Neural cell (in vitro differentiated cells): ENCODE data around the gene VWF. TPM values are rescaled to one million over a fixed set of nuclear protein-coding genes. Genes with fewer than 3 reads are reported as not detected.

ENCODE experiments used
- H2AFZ ChIP-seq: fragments of 200-600, 300-800 bp; sonication (generic), shearing (Covaris generic); 2 replicates; pipeline ENCODE4 v1.6.0; 2014; ENCODE audit warnings: low read depth, mild to moderate bottlenecking, antibody characterized with exemption, low read length, moderate library complexity
- H3F3A ChIP-seq: fragments of 200-600 bp; shearing (Covaris generic); 2 replicates; pipeline ENCODE4 v1.6.1; 2016; ENCODE audit warnings: mild to moderate bottlenecking, moderate library complexity, mixed read lengths, antibody characterized with exemption, low read length; ENCODE audit not compliant: insufficient read depth, poor library complexity, severe bottlenecking
- H3K27ac ChIP-seq: fragments of 200-600, 300-800 bp; sonication (generic), shearing (Covaris generic); 2 replicates; pipeline ENCODE4 v1.5.1; 2014; ENCODE audit warnings: mild to moderate bottlenecking, low read length, moderate library complexity
- H3K27me3 ChIP-seq: fragments of 300-800, 200-600 bp; sonication (generic), shearing (Covaris generic); 2 replicates; pipeline ENCODE4 v1.6.0; 2014; ENCODE audit warnings: mild to moderate bottlenecking, low read depth, low read length, moderate library complexity; ENCODE audit not compliant: insufficient read depth
- H3K36me3 ChIP-seq: fragments of 300-800, 200-600 bp; sonication (generic), shearing (Covaris generic); 2 replicates; pipeline ENCODE4 v1.5.1; 2014; ENCODE audit warnings: mild to moderate bottlenecking, antibody characterized with exemption, low read length, moderate library complexity; ENCODE audit not compliant: insufficient read depth
- H3K4me2 ChIP-seq: fragments of 300-800, 200-600 bp; sonication (generic), shearing (Covaris generic); 2 replicates; pipeline ENCODE4 v1.6.0; 2014; ENCODE audit warnings: mild to moderate bottlenecking, low read length
- H3K4me3 ChIP-seq: fragments of 300-800, 200-600 bp; sonication (generic), shearing (Covaris generic); 2 replicates; pipeline ENCODE4 v1.5.1; 2014; ENCODE audit warnings: mild to moderate bottlenecking, low read length, moderate library complexity
- H3K79me2 ChIP-seq: fragments of 200-600 bp; shearing (Covaris generic); replicated peaks from 2 replicates; pipeline ENCODE4 v1.6.0; 2014; ENCODE audit warnings: mild to moderate bottlenecking, low read length, moderate library complexity; ENCODE audit not compliant: insufficient read depth
- H3K9ac ChIP-seq: fragments of 300-800, 200-600 bp; sonication (generic), shearing (Covaris generic); 2 replicates; pipeline ENCODE4 v1.6.1; 2016; ENCODE audit warnings: mild to moderate bottlenecking, low read length, mixed read lengths
- H3K9me2 ChIP-seq: fragments of 200-600 bp; shearing (Covaris generic); 2 replicates; pipeline ENCODE4 v1.6.1; 2016; ENCODE audit warnings: mild to moderate bottlenecking, low read length, mixed read lengths; ENCODE audit not compliant: insufficient read depth
- H3K9me3 ChIP-seq: fragments of 200-600, 300-800 bp; sonication (generic), shearing (Covaris generic); 2 replicates; pipeline ENCODE4 v1.6.1; 2016; ENCODE audit warnings: mild to moderate bottlenecking, mixed run types, low read length, moderate library complexity, mixed read lengths
- H4K20me1 ChIP-seq: fragments of 200-600 bp; shearing (Covaris generic); 2 replicates; pipeline ENCODE4 v1.6.1; 2016; ENCODE audit warnings: mild to moderate bottlenecking, mixed run types; ENCODE audit not compliant: insufficient read depth
- CTCF ChIP-seq: fragments of 450-650 bp; IDR thresholded peaks from 2 replicates; pipeline ENCODE4 v1.5.1; 2014; ENCODE audit warnings: antibody characterized with exemption, mild to moderate bottlenecking, moderate library complexity; ENCODE audit not compliant: poor library complexity, severe bottlenecking
- EP300 ChIP-seq: fragments of 450-650 bp; conservative IDR thresholded peaks from 2 replicates; pipeline ENCODE4 v1.6.1; 2014; ENCODE audit warnings: antibody characterized with exemption, mild to moderate bottlenecking, moderate library complexity; ENCODE audit not compliant: poor library complexity, severe bottlenecking
- EZH2 ChIP-seq: fragments of 200-600, 300-800 bp; shearing (Covaris generic), sonication (generic); IDR thresholded peaks from 2 replicates; pipeline ENCODE4 v1.6.1; 2014; ENCODE audit warnings: antibody characterized with exemption, low read length, borderline replicate concordance, mild to moderate bottlenecking; ENCODE audit not compliant: insufficient read depth, poor library complexity, severe bottlenecking
- MXI1 ChIP-seq: fragments of 450-650 bp; conservative IDR thresholded peaks from 2 replicates; pipeline ENCODE4 v1.6.1; 2014; ENCODE audit warnings: antibody characterized with exemption, mild to moderate bottlenecking; ENCODE audit not compliant: poor library complexity, severe bottlenecking
- POLR2AphosphoS5 ChIP-seq: IDR thresholded peaks from 2 replicates; pipeline ENCODE4 v1.6.1; 2012
- RAD21 ChIP-seq: fragments of 450-650 bp; conservative IDR thresholded peaks from 2 replicates; pipeline ENCODE4 v1.6.1; 2014; ENCODE audit warnings: antibody characterized with exemption, mild to moderate bottlenecking, moderate library complexity
- REST ChIP-seq: IDR thresholded peaks from 2 replicates; pipeline ENCODE4 v1.6.1; 2012; ENCODE audit warnings: borderline replicate concordance
- SMC3 ChIP-seq: fragments of 450-650 bp; conservative IDR thresholded peaks from 2 replicates; pipeline ENCODE4 v1.6.1; 2014; ENCODE audit warnings: antibody characterized with exemption, mild to moderate bottlenecking, moderate library complexity; ENCODE audit not compliant: poor library complexity
- TAF1 ChIP-seq: IDR thresholded peaks from 2 replicates; pipeline ENCODE4 v1.6.1; 2012; ENCODE audit warnings: low read depth
- polyA plus RNA-seq: library from polyadenylated mRNA; depleted of rRNA; stranded (reverse); fragments of >200 nt; gene quantifications from 2 replicates; pipeline ENCODE4 v1.2.3, GENCODE V29; 2014

The VWF gene
- polyA plus RNA-seq, 1 donor from 2014 or later, result not detected

- no peaks in the 10 kb centered on the region for H3F3A ChIP-seq
- no peak overlapping the region for H3K9ac ChIP-seq
- no peaks in the 10 kb centered on the region for H4K20me1 ChIP-seq
- H3K4me2 ChIP-seq, result no peak overlapping the region
- H3K27me3 ChIP-seq, result no peaks in the 10 kb centered on the region
- no peak overlapping the region for H3K4me3 ChIP-seq
- H3K79me2 ChIP-seq, result no peaks in the 10 kb centered on the region
- H3K9me2 ChIP-seq, result no peaks in the 10 kb centered on the region
- H2AFZ ChIP-seq, result no peak overlapping the region
- H3K36me3 ChIP-seq, result no peaks in the 10 kb centered on the region
- TF ChIP-seq EZH2 (no peak), CTCF (no peak), EP300 (no peak), REST (no peak), TAF1 (no peak), SMC3 (no peak), MXI1 (no peak), POLR2AphosphoS5 (no peak)
- H3K9me3 ChIP-seq, result no peaks in the 10 kb centered on the region
- H3K27ac ChIP-seq, result no peak overlapping the region
These were observed 147.8 kb downstream of the VWF start for GRCh38 chr12:5976711-5977110.

- Histone ChIP-seq H2AFZ (no peak overlapping the region), H3K9me2 (no peaks in the 10 kb centered on the region), H3K27me3 (no peaks in the 10 kb centered on the region), H3F3A (no peaks in the 10 kb centered on the region), H3K36me3 (no peaks in the 10 kb centered on the region), H4K20me1 (no peaks in the 10 kb centered on the region), H3K4me3 (no peak overlapping the region), H3K27ac (no peak overlapping the region), H3K9me3 (no peaks in the 10 kb centered on the region), H3K4me2 (no peak overlapping the region), H3K79me2 (no peaks in the 10 kb centered on the region), H3K9ac (no peak overlapping the region)
- no peak for TF ChIP-seq REST
- TF ChIP-seq EZH2, result no peak
- no peak for TF ChIP-seq SMC3
- no peak for TF ChIP-seq TAF1
- TF ChIP-seq POLR2AphosphoS5, result no peak
- TF ChIP-seq RAD21, result no peak
- TF ChIP-seq MXI1, result no peak
- TF ChIP-seq CTCF, result no peak
- no peak for TF ChIP-seq EP300
These were observed 148.3 kb downstream of the VWF start for GRCh38 chr12:5976196-5976595.
